Islet precursor cell (in vitro differentiated cells): Measurements from ENCODE around the gene SPOCD1.

Experiments
- DNase-seq: peaks from one replicate; pipeline ENCODE4 v3.0.0-alpha.2; 2018

SPOCD1 gene

DNA sequence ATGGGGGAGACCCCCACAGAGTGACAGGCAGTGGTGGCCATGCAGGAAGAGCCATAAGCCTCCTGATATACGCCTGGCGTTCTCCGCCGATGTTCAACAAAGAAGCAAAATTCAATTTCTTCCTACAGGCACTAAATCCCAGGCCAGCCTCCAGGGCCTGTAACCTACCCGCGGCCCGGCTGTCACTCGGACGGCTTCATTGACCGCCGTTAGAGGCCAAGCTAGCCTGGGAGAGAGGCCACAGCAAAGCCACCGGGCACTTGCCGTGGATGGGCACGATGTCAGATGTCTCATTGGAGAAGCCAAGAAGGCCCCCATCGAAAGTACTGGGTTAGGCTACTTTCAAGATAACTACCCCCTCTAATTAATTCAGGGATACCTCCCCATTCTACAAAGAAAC, 61.4 kb downstream of the SPOCD1 start:
- DNase-seq: no peak

GRCh38 chr1:31753707-31754349, 62.0 kb downstream of the SPOCD1 start:
- DNase-seq: no peak

DNA sequence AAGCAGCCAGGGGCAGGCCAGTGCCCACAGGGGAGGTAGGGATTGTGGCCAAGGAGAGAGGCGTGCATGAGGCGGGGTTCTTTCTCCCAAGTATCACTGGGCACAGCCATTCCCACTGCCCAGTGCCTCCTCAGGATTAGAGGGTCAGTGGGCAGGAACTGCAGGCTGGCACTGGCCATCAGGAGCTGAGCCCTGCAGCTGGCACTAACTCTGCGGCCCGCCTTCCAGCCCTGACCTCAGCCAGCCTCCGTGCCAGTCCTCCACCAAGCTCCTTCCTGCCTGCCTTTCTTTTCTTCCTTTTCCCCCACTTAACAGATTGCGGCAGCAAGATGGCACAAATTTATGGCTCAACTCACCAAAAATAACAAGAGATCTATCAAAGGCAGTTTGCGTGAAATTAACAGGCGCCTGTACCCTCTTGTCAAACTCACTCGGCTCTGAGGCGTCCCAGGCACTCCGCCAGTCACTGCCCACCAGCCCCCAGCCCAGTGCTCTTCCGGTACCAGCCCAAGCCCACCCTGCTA, 62.8 kb downstream of the SPOCD1 start:
- DNase-seq: no peak

- DNase-seq: no peak
Measured at GRCh38 chr1:31752258-31752657, 63.6 kb downstream of the SPOCD1 start.

DNA sequence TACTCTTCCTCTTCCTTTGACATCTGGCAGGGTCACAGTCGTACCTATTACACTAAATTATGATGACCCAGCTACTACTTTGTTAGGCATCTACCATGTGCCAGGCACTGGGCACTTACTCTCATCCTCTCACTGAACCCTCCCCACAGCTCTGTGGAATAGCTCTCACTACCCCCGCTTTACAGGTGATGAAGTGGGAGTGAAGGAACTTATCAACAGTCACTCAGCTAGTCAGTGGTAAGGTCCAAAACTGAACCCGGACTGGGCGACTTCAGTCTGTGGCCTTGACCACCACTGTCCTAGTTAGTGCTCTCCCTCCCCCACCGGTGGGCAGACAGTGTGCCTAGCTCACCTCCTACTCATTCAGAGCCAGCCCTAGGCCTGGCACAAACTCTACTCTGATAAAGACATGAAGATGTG, 64.0 kb downstream of the SPOCD1 start:
- DNase-seq: no peak

GRCh38 chr1:31750858-31751510, 64.8 kb downstream of the SPOCD1 start:
- no peak for DNase-seq

DNA sequence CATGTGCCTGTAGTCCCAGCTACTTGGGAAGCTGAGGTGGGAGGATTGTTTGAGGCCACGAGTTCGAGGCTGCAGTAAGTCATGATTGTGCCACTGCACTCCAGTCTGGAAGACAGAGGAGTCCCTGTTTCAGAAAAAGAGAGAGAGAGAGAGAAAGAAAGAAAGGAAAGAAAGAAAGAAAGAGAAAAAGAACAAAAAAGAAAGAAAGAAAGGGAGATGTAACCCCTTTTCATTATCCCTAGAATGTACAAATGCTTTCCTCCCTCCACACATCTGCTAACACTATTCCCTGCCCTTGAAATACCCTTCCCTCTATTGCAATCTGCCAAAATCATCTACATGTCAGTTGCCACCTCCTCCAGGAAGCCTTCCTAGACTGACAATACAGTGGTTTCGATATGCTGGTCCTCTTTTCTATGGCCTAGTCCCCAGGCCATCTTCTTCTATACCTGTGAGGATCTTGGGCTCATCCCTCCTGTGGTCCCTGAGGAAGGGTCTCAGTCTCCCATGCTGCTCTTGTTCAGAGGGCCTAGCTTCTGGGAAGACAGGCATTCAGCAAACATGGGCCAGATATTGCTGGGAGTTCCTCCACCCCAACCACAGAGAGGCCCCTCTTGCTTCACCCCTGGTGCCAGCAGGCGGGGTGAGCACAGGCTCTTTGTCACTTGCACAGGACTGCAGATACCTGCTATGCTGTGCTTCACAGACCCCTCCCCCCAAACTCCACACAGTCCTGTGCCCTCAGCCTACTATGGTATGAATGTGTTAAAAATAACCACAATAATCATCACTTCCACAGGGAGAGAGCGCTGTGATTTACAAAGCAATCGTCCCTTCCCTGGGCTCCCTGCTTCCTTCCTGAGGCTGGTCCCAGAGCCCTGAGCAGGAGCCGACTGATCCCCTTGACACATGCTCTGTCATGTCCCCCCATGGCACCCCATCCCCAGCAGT, 65.8 kb downstream of the SPOCD1 start:
- DNase-seq: no peak

GRCh38 chr1:31748365-31748764, 67.5 kb downstream of the SPOCD1 start:
- peak; percentile 91 for DNase-seq

- no peak for DNase-seq
Measured at GRCh38 chr1:31747304-31747703, 68.5 kb downstream of the SPOCD1 start.

- no peak for DNase-seq
Measured at GRCh38 chr1:31746687-31747086, 69.1 kb downstream of the SPOCD1 start.

- no peak for DNase-seq
Measured at GRCh38 chr1:31745946-31746670, 69.7 kb downstream of the SPOCD1 start.

DNA sequence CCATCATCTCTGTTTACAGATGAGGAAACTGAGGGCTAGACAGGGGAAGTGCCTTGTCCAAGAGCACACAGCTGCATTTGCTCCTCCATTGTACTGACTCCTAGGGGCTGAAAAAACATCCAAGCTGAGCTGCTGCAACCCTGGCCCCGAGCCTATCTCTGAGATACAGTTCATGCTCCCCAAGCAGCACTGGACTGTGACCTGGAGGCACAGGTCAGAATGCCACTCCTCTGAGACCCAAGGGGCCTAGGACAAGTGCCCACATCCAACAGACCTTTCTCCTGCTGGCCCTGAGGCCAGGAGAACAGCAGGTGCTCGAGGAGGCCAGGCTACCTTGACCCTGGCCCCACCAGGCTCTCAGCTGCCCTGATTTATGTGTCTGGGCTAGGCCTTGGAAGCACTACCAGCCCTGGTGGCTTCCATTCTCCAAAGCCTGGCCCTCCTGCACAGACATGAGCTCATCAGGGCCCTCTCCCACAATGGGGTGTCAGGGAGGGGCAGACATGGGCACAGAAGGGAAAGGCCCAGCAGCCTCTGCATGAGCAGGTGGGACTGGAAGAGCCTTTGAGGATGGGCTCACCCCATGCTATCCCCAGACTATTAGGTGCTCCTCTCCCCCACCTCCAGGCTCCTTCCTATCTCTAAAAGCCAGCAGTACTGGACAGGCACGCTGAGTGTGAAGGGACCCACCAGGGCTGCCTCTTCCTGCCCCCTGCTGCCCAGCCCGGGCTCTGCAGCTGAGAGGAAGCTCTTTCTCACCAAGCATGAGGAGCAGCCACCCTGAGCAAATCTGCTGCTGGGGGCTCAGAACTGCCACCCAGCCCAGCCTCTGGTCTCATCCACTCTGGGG, 70.5 kb downstream of the SPOCD1 start:
- peak; percentile 91 for DNase-seq

DNA sequence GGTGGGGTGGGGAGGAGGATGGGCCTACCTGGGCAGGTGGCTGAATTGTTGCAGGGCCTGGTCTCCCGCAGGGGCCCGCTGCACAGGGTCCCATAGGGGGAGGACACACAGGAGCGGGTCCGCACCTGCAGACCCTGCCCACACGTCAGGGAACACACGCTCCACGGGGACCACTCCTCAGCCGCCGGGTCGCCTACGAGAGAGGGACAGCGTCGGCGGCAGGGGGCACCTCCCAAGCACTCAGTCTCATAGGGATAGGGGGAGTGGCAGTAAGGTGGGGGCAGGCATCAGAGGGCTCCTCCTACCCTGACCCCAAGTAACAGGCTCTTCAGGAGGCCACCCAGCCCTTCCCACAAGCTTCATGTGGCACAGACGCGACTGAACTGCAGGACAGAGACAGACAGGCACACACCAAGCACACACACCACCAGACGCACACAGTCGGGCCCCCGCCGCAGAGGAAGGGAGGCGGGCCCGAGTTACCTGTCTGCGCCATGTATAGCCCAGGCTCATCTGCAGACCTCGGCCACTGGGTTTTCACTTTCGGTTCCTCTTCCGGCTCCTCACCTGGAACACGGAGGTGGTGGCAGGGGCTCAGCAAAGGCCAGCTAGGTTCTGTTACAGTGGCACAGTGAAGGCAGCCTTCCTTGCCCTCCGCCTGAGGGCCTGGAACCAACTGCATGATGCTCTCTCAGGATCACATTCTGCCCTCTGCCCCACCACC, 71.5 kb downstream of the SPOCD1 start:
- no peak for DNase-seq

DNA sequence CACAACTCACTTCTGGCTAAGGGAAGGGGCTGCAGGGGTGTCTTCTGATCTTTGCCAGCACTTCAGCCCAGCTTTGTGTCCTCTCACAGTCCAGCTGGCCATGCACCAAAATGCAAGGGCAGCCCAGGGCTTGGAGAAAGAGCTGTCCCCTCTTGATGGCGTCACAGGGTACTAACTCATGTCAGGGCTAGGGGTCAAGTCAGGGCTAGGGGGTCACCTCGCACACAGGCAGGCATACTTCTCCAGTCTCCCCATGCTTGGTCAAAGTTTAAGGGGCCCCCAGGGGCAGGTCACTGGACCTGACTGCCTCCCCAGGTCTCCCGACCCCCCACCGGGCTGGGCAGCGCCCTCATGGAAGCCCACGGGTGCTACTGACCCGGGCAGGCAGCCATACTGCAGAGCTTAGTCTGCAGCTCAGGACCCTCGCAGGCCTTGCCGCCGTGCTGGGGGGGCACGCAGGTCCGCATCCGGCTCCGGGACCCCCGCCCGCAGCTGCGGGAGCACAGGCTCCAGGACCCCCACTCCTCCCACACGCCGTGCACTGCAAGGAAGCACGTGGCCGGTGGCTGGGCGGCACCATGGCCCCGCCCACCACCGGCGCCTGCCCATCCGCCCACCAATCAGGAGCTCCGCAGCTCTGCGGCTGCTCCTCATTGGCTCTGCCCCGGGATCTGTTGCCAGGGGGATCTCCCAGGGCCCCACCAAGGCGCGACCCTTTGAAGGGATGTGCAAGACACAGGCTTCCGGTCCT, 73.2 kb downstream of the SPOCD1 start:
- no peak for DNase-seq
